GM12873 (cell line): Measurements from ENCODE around the gene NEURL1.

Source experiments
- TF ChIP-seq, protein P1 (sequence below): IDR thresholded peaks from 2 replicates; pipeline ENCODE4 v1.5.1; 2012; ENCODE audit warnings: low read depth, mild to moderate bottlenecking, moderate library complexity, low read length, control low read depth; ENCODE audit not compliant: insufficient read depth; ENCODE audit errors: missing control alignments

NEURL1 gene

DNA sequence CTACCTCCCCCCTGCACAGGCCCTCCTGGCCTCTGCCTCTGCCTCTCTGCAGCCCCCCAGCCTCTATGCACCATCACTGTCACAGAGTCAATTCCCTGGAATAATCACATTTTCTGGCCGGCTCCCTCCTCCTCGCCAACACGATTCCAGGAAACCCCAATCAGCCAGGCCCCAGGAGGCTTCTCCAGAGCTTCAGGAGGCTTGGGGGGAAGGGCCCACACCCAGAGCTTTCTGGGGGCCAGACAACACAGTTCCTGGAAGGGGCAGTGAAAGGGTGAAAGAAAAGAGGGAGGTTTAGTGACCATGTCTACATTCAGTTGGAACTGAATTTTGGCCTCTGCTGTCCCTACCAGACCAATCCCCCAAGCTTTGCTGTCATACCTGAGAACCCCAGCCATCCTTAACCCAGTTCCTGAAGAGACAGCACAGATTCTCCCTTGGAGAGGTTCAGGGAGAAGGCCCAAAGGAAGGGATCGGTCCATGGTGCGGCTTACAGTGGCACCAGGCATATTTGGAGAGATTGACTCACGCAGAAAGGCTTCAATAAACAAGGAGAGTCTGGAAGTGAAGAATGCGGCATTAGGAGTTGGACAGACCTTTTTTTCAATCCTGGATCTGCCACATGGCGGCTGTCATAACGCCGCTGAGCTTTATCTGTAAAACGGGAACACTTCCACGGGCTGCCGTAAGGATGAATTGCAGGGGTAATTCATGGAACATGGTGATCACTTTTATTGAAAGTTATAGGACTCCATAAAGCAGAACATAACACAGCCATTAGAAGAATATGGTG, 89.0 kb downstream of the NEURL1 start:
- TF ChIP-seq, protein P1, sequence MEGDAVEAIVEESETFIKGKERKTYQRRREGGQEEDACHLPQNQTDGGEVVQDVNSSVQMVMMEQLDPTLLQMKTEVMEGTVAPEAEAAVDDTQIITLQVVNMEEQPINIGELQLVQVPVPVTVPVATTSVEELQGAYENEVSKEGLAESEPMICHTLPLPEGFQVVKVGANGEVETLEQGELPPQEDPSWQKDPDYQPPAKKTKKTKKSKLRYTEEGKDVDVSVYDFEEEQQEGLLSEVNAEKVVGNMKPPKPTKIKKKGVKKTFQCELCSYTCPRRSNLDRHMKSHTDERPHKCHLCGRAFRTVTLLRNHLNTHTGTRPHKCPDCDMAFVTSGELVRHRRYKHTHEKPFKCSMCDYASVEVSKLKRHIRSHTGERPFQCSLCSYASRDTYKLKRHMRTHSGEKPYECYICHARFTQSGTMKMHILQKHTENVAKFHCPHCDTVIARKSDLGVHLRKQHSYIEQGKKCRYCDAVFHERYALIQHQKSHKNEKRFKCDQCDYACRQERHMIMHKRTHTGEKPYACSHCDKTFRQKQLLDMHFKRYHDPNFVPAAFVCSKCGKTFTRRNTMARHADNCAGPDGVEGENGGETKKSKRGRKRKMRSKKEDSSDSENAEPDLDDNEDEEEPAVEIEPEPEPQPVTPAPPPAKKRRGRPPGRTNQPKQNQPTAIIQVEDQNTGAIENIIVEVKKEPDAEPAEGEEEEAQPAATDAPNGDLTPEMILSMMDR: no peak

DNA sequence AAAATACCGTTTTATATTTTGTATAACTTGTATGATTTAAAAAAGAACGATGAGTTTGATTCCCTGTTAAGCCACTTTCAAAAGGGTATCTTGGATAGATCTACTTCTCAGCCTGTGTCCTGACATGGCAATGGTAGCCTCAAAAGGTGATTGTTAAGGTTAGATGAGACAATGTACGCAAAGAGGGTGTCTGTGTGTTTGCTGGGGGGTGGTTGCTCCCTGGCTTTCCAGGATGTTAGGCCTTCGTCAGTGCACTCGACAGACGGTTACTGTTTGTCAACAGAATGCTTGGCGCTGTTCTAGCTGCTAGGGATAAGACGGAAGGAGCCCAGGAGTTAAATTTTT, 90.3 kb downstream of the NEURL1 start:
- TF ChIP-seq, protein P1: no peak

DNA sequence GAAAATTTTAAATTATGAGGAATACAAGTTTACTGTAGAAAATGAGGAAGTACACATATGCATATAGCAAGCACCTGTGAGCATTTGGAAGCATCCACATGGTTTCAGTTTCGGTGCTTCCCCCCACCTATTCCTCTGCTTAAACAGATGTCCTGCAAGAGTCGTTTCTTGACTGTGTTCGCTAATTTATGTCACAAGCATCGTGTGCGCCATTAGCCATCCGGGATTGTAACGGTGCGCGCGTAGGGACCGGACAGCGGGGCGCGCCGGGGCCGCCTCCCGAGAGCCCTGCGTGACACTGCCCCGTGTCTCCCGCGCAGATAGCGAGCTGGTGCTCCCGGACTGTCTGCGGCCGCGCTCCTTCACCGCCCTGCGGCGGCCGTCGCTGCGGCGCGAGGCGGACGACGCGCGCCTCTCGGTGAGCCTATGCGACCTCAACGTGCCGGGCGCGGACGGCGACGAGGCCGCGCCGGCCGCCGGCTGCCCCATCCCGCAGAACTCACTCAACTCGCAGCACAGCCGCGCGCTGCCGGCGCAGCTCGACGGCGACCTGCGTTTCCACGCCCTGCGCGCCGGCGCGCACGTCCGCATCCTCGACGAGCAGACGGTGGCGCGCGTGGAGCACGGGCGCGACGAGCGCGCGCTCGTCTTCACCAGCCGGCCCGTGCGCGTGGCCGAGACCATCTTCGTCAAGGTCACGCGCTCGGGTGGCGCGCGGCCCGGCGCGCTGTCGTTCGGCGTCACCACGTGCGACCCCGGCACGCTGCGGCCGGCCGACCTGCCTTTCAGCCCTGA, 90.9 kb downstream of the NEURL1 start:
- TF ChIP-seq, protein P1: no peak

DNA sequence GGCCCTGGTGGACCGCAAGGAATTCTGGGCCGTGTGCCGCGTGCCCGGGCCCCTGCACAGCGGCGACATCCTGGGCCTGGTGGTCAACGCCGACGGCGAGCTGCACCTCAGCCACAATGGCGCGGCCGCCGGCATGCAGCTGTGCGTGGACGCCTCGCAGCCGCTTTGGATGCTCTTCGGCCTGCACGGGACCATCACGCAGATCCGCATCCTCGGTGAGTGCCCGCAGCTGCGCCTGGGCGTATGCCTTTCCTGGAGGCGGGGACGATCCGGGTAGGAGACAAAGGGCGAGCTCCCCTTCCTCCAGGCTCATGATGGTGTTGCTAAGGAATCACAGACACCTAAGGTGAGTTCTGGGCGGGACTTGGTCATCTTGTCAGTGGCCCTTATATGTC, 91.5 kb downstream of the NEURL1 start:
- TF ChIP-seq, protein P1: no peak

DNA sequence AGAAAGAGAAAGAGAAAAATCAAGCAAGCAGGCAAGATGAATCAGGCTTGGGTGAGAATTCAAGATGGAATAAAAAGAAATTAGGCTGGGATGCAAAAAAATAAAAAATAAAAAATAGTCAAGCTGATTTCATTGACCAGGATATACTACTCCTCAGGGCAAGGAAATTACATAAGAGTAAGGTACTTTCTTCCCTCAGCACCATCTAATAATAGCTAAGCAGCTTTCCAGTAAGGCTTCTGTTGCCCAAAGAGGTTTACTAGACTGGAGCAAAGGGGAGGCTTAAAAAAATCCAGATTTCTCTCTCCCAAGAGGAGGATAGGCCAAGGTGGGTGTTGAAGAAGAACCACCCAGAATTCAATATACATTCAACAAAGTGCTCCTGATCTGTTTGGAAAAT, 93.6 kb downstream of the NEURL1 start:
- TF ChIP-seq, protein P1: no peak

DNA sequence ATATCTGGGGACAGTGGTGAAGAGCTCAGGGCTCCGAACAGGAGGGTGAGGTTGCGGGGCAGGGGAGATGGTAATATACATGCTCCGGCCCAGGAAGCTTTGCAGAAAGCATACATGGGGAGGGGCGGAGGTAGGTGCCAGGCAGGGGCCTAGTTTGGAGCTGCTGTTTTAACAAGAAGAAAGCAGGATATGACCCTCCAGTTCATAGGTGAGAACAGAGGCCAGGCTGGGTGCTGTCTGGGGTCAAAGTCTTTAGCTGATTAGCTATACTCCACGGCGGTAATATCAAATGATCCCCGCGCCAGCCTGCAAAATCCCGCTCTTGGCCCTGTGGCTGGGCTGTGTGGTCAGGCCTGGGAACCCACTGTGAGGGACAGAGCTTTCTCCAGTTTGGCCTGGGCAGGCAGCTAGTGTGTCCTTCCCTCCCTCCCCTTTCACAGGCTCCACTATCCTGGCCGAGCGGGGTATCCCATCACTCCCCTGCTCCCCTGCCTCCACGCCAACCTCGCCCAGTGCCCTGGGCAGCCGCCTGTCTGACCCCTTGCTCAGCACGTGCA, 95.6 kb downstream of the NEURL1 start:
- TF ChIP-seq, protein P1: no peak

DNA sequence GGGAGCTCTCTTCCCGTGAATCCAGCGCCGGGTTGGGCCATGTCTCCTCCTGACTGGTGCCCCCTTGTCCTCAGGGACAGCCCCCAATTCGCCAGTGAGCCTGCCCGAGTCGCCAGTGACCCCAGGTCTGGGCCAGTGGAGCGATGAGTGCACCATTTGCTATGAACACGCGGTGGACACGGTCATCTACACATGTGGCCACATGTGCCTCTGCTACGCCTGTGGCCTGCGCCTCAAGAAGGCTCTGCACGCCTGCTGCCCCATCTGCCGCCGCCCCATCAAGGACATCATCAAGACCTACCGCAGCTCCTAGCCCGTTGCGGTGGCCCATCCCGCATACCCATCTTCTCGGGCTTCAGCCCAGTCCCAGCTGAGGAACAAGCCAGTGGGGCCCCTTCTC, 96.6 kb downstream of the NEURL1 start:
- TF ChIP-seq, protein P1: no peak
